Measurements from ENCODE around the gene DTD2.
"Not testable (repeated sequence)": the region's sequence is repeated elsewhere in the genome, so short reads cannot be mapped to it uniquely, and the experiment has no call there.

DTD2 gene

DNA sequence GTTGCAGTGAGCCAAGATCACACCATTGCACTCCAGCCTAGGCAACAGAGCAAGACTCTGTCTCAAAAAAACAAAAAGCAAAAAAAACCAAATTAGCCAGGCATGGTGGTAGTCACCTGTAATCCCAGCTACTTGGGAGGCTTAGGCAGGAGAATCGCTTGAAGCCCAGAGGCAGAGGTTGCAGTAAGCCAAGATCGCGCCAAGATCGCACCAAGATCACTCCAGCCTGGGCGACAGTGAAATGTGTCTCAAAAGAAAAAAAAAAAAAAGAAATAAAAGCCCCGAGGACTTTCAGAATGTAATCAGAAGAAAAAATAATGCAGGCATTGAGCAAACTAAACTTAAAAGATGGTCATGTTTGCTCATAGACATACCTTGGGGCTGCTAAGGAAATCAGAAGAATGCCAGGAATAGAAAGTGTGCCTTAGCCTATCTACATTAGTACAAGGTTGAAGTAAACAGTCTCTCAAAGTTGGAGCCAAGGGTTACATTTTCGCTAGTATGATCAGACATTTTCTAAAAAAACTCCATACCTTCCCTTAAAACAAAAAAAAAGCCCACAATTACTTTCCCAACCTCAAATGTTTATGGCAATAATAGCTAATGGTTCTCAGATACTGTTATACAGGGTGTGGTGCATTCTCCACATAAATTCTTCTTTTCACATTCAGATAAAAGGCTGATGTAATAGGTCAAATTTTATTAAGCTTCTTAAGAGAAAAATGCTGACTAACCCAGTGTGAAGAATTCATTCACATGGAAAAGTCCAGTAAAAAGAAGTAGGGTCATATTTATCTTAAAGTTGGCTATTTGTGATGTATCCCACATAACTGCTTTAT is 15.8 kb downstream of the DTD2 start:
- no peak for DNase-seq

DNA sequence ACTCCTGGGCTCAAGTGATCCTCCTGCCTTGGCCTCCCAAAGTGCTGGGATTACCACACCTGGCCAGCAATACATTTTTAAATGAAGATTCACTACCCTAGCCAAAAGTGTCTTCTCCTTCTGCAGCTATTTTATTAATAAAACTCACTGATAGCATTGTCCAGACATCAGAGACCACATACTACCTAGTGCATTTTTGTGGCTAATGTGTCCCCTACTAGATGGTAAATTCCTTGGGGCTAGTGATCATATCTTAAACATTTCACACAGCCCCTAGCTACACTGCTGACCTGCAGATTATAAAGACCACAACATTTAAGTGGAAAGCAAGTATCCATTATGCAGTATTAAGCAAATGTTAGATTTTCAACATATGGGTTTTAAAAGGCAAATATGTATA is 17.0 kb downstream of the DTD2 start:
- DNase-seq, result no peak

DNA sequence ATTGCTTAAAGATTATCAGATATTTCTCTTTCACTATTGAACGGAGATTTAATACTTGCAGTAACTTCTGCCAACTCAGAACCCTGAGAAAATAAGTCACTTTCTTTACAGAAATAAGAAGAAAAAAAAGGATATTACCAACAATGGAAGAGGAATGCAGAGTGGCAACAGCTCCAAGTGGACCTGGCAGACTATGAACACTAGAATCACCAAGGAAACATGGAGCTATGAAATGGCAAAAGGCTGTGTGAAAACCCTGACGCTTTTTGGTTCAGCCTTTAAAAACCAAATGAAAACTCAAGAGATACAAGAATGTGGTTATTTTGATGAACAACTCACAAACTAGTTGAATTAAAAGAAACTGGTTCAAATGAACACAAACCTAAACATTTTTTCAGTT is 17.7 kb downstream of the DTD2 start:
- no peak for DNase-seq

DNA sequence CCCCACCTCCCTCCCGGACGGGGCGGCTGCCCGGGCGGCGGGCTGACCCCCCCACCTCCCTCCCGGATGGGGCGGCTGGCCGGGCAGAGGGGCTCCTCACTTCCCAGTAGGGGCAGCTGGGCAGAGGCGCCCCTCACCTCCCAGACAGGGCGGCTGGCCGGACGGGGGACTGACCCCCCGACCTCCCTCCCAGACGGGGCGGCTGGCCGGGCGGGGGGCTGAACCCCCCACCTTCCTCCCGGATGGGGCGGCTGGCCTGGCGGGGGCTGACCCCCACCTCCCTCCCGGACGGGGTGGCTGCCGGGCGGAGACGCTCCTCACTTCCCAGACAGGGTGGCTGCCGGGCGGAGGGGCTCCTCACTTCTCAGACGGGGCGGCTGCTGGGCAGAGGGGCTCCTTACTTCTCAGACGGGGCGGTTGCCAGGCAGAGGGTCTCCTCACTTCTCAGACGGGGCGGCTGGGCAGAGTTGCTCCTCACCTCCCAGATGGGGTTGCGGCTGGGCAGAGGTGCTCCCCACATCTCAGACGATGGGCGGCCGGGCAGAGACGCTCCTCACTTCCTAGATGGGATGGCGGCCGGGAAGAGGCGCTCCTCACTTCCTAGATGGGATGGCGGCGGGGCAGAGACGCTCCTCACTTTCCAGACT is 20.1 kb downstream of the DTD2 start:
- not testable (repeated sequence) for DNase-seq

GRCh38 chr14:31435276-31435675 is 22.0 kb downstream of the DTD2 start:
- DNase-seq, result no peak

DNA sequence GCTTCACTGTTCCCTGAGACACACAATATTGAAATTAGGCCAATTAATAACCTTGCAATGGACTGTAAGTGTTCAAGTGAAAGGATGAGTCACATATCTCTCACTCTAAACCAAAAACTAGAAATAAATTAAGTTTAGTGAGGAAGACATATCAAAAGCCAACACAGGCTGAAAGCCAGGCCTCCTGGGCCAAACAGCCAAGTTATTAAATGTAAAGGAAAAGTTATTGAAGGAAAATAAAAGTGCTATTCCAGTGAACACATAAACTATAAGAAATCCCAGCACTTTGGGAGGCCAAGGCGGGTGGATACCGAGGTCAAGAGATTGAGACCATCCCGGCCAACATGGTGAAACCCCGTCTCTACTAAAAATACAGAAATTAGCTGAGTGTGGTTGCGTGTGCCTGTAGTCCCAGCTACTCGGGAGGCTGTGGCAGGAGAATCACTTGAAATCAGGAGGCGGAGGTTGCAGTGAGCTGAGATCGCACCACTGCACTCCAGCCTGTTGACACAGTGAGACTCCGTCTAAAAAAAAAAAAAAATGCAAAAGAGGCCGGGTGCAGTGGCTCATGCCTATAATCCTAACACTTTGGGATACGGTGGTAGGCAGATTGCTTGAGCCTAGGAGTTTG is 26.6 kb downstream of the DTD2 start:
- no peak for DNase-seq

- no peak for DNase-seq
These were observed 27.5 kb downstream of the DTD2 start for GRCh38 chr14:31429791-31430190.

DNA sequence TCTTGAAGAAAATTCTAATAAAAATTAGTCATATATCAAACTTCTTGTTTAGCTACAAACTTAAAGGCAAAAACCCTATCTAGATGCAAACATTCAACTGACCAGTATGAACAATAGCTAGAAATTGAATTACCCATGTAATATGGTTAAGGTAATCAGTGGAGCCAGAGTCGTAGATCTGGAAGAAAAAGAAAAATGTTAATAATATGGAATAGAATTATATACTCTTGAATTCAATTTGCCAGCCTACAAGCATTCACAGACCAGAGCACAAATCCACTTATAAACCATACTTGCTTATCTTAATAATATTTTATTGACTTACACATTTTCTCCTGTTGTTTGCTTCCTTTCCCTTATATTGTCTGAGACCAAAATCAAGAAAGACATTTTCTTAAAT is 29.3 kb downstream of the DTD2 start:
- DNase-seq, result no peak

DNA sequence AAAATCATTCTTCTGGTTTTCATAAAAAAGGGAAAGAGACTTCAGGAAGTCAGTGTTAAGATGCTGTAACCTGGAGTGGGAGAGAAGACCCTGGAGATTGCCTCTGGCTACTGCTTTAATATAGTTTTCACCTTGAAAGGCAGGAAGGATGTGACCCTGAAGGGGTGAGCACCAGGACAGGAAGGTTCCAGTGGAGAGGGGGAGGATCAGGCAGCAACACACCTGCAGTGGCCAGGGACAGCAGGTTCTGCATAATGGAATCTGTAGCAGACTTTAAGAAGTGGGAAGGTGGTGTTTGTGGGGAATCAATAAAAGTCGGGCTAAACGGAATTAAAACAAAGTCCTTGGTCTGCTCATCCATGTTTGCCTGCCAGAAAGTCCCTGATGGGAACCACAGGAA is 30.6 kb downstream of the DTD2 start:
- no peak for DNase-seq

GRCh38 chr14:31425905-31426304 is 31.4 kb downstream of the DTD2 start:
- no peak for DNase-seq

DNA sequence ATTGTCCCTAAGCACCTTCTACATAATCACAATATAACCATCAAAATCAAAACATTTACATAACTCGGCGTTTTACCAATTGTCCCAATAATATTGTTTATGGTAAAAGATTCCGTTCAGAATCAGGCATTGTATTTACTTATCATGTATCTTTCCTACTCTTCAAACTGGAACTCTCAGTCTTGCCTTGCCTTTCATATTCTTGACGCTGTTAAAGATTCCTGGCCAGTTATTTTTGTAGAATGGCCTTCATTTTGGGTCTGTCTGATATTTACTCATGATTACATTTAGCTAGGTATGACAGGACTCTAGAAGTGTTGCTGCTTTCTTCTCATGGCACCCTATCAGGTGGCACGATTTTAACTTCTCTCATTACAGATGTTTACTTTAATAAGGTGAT is 36.1 kb downstream of the DTD2 start:
- DNase-seq, result no peak

DNA sequence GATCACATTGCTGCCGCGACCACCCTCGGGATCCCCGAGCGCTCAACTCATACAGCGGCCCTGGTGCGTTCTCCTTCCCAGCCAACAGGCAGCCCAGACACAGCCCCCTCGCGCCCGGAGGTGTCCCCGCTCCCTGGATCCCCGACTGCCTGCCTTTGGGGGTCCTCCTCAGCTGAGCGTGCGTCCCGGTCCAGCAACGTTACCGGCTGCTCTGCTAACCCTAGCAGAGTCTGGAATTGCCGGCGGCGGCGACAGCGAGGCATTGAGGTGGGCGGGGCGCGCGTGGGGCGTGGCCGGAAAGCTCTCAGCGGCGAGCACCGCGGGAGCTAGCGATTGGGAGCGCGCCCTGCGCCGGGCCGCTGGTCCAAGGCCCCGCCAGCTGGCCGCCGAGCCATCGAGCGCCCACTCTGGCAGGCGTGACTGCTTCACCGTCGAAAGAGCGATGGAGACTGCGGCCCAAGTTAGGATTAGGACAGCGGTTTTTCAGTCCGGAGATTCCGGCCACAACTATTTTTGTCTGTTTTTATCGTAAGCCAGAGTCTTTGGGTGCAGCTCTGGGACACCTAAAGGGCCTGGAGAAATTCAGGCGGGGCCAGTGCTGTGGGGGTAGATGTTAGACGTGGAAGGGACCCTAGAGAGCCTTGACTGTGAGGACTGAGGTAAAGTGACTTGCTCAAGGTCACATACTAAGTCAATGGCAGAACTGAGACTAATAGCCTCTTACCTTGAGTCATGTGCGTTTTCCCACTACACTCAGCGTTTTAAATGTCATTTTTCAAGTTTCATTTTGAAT is 36.8 kb downstream of the DTD2 start, which contains the start of gene HEATR5A:
TSS of gene HEATR5A (minus strand) at position 232 of the 793 bp plus-strand sequence. CDS start 17,575 bp downstream, outside the sequence.
- DNase-seq, result peak; percentile 95

- DNase-seq, result peak; percentile 33
These were observed 37.4 kb downstream of the DTD2 start for GRCh38 chr14:31419967-31420318.

DNA sequence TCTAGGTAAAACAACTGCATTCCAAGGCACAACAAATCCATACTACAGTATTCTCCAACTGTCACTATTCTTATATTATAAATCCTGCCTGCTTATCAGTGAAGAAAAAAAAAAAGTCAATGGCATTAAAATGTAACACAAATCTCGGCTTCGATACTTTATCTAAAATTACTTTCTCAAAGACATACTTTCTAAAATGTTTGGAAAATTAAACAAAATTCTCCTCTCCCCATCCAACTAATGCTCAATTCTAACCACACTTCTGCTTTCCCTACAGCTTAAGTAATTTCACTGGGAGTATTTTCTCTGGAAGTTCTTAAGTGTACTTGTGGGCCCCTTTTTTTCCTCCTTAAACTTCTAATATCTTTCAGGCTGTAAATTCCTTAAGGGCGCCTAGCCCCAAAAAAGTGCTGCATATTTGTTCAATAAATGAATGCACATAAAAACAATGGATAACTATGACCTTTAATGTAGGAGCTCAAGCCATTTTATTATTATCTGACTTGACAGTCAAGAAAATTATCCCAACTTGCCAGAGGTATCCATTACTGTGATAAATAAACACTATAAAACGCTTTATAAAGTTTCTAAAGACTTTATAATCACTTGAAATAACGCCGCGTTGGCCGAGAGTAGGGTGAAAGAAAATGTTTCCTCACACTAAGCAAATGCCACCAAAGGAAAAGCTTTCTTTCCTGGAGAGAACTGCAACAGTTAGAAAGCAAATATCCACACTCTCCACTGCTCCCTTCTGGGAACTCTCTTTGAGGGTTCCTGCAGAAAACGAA is 37.9 kb downstream of the DTD2 start:
- no peak for DNase-seq

GRCh38 chr14:31418440-31418839 is 38.9 kb downstream of the DTD2 start:
- DNase-seq, result no peak

DNA sequence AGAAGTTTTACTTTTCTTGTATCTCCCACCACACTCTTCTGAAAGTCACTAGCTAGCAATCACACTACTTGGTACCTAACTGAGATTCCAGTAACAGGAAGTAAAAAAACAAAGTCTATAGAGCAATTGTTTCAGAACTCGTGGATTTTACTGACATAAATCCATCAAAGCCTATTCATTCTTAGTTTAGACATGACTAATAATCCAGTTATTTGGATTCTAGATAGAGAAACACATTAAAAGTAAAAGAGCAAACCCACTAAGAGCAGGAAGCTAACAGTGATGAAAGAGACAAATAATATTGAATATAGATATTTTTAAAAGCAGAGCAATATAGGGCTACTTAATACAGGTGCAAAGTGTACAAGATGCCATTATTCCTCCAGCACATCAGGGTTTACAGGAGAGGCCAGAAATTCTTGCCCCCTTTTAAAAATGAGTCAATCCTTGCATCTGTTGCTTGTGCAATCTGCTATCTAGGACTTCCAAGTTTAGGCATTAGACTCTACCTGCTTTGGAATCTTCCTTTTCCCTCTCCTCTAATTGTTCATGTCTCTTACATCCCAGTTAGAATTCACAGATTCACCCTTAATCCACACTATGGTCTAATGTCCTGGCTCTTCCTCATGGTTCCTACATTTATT is 43.0 kb downstream of the DTD2 start:
- DNase-seq, result no peak

GRCh38 chr14:31411218-31411727 is 46.0 kb downstream of the DTD2 start:
- no peak for DNase-seq

GRCh38 chr14:31410048-31410650 is 47.2 kb downstream of the DTD2 start:
- DNase-seq, result no peak

- no peak for DNase-seq
These were observed 48.9 kb downstream of the DTD2 start for GRCh38 chr14:31408421-31408820.

- DNase-seq, result no peak
These were observed 51.6 kb downstream of the DTD2 start for GRCh38 chr14:31405599-31406232.

DNA sequence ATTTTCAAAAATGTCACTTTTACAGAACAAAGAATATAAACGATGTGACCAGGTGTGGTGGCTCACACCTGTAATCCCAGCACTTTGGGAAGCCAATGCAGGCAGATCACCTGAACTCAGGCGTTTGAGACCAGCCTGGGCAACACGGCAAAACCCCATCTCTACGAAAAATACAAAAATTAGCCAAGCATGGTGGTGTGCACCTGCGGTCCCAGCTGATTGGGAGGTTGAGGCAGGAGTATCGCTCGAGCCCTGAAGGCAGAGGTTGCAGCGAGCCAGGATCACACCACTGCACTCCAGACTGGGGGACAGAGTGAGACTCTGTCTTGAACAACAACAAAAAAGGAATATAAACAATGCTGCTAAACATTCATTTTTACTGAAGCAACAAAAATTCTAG is 52.2 kb downstream of the DTD2 start:
- DNase-seq, result no peak

All from NCI-H345 (cell line).